Medulla oblongata (tissue), 1 donor: Measurements from ENCODE around the gene LIPA.

Experiments
- DNase-seq: peaks from one replicate; pipeline ENCODE4 v3.0.0-alpha.2; 2015; ENCODE audit errors: extremely low spot score

Gene LIPA

DNA sequence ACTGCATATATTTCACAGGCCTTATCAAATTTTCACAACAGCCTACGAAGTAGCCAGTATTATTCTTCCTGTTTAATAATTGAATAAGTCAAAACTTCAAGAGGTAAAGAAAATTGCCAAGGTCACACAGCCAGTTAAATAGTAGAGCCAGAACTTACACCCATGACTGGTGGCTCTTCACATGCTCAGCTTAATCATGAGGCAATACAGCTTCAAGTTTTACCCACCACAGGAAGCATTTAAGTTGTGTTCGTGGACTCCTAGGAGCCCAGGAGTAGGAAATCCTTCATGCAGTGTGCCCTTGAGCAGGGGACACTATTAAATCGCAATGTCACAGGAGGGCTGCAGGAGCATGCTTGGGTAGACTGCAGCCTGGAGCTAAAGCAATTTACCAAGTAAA is 11.1 kb downstream of the LIPA start:
- DNase-seq: no peak

DNA sequence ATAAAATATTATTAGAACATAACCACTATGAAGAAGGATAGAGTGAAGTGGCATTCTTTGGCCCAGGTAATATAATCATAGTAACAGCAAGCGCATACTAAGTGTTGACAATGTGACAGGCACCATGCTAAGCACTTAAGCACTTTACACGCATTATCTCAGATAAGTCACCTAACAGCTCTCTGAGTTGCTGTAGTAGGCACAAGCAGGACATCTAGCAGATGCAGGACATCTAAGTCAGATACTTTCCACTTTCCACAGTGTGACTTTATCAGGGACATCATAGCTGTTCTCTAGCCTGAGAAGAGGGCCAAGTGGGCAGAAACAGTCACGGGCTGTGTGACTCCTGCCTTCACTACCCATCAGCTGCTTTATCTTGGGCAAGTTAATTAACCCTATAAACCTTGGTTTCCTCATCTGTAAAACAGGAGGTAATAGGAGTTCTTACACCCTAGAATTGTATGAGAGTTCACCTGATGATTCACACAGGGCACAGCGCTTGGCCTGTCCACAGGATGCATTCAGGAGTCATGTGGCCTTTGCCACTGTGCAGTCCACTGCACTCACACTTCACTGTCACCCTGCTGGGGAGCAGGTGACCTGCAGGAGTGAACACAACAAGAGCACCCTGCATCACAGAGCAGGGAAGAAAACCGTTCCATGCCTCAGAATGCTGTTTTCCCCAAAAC is 12.5 kb downstream of the LIPA start:
- DNase-seq: no peak

DNA sequence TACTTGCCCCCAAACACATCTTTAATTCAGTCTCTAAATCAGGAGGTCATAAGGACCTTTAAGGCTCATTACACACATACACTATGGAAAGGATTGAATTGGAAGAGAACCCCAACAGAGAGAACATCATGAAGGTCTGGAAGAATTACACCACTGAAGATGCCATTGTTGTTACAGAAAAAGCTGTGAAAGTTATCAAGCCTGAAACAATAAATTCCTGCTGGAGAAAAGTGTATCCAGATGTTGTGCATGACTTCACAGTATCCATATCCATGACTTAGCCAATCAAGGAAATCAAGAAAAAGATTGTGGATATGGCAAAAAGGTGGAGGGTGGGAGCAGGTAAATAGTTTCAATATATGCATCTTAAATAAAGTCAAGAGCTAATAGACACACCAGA is 13.7 kb downstream of the LIPA start:
- no peak for DNase-seq

DNA sequence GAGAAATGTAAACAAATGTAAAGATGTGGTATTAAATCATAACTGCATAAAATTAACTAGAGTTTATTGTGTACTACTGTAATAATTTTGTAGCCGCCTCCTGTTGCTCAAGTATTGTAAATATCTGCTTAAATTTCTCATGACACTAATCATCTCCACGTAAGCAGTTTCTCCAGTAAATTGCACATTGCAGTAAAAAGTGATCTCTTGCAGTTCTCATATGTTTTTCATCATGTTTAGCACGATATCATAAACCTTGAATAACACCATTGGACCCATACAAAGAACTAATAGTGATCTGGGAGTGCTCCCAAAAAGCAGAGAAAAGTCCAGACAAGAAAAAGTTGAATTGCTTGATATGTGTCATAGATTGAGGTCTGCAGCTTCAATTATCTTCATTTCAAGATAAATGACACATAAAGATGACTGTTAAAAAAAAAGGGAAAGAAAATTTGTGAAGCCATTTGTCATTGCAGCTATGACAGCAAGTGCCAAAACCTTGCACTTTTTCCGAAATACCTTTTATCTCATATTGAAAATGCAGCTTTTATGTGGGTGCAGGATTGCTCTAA is 15.3 kb downstream of the LIPA start:
- DNase-seq: no peak

DNA sequence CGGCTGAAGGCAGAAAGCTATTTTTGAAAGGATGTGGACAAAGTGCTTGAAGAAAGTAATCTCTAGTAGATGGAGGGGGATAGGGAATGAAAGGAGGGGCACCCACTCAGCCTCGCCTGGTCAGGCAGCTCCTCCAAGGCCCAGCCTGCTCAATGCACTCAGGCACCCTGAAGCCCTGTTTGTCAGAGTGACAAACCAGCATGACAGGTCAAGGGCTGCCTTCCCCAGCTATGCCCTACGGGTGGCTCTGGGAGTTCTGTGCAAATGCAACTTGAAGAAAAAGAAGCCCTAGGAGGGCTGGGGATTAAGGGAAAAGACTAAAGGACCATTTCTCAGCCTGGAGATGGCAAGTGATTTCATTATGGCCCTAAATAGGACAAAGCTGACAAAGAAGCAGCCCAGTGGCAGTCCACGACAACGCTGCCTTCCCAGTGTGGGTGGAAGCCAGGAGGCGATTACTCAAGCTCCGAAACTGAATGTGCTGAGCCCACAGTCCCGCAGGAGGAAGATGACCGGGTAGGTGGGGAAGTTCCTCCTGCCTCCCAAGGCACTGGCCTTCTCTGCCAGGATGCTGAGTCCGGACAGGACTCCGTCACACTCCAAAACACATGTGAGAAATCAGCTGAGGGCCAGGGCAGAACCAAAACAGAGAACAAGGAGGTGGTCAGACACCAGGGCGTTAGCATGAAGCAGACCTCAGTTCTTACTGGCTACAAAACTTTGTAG is 16.3 kb downstream of the LIPA start:
- DNase-seq: peak; percentile 92

DNA sequence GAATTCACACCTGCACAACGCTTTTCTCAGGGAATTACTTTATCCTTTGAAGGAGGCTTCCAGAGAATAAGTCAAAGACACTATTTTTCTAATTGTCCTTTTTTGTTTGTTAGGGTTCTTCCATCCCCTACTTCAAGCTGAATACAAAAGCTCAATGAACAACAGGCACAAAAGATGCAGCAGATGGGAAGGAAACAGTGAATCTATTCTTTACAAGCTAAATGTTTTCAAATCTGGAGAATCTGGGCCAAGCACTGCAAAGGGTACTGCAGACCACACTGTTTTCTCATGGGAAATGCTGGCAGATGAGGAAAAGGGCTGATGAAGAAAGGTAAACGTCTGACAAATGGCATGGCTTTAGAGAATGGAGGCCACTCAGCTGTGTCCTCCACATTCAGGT is 18.5 kb downstream of the LIPA start:
- DNase-seq: peak; percentile 83

DNA sequence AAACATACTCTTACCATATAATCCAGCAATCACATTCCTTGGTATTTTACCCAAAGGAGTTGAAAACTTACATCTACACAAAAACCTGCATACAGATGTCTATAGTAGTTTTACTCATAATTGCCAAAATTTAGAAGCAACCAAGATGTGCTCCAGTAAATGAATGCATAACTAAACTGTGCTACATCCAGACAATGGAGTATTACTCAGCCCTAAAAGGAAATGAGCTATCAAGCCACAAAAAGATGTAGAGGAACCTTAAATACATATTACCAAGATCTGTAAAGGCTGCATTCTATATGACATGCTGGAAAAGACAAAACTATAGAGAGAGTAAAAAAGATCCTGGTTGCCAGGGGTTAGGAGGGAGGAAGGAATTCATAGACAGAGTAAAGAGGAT is 22.6 kb downstream of the LIPA start:
- DNase-seq: no peak

DNA sequence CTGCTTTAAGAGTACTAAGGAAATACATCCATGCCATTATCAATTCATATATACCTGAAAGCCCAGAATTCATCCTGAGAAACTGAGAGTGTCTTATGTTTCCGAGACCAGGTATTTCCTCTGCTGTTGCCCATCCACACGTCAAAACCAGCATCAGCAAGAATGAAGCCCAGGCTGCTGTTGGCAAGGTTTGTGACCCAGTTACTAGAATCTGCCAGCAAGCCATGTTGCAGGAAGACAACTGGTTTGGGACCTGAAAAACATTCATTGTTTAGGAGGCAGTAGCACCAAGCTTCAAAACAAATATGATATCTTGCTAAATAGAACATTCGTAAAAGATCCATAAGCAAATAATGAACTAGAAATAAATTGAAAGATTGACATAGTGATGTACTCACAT is 23.4 kb downstream of the LIPA start:
- peak; percentile 63 for DNase-seq

DNA sequence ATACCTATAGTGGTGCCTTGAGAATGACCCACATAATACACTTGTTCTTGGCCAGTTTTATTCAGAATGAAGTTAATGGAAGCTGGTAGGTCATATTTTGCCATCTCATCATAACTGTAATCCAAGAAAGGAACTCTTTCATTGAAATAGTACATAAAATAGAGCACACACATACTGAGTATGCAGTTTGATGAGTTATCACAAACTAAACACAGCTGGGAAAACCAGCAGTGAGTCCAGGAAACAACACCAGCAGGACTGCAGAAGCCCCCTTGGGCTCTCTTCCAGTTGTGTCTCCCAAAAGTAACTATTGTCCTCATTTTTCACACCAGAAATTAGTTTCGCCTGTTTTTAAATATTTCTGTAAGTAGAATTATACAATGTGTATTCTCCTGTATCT is 24.7 kb downstream of the LIPA start:
- DNase-seq: no peak

DNA sequence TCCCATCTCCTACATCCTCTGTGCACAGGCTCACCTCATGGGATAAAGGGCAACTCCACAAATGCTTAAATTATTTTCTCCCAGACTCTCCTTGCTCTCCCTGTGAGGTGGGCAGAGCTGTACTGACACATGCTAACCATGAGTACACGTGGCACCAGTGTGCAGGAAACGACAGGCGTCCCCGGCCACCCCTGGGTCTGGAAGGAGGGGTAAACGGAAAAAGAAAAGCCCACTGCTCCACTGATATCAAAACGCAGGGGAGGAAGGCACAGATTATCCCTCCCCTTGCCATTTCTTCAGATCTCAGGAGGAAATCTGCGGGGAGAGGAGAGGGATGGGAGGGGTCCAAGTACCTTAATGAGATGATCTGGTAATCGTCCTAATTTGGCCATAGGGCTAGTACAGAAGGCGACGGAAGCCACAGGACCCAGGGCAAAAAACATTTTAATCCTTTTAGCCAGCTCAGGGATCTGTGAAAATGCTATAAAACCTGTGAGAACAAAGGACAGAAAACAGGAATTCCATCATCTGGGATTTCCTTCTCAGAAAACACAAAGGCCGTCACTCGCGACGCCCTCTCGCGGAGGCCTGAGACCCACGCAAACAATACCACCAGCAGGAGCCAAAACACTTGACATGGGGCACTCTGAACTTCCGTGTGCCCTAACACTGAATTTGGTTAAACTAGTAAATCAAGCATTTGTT is 26.7 kb downstream of the LIPA start:
- peak; percentile 77 for DNase-seq

DNA sequence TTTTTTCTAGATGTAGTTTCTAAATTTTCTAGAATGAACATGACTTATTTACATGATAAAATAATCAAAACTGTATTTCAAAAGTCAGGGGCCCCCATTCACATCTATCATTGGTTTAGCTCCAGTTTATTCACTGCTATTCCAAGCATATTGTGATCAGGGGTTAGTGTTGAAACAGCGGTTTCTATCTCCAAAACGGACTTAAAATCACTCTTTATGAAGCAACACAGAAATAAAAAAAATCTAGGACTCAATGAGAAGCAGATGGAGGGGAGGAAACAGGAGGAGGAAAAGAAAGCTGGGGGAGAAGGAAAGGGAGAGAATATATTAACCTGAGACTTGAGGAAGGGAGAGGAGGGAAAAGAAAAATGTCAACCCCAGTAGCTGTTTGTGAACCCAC is 29.7 kb downstream of the LIPA start:
- no peak for DNase-seq

DNA sequence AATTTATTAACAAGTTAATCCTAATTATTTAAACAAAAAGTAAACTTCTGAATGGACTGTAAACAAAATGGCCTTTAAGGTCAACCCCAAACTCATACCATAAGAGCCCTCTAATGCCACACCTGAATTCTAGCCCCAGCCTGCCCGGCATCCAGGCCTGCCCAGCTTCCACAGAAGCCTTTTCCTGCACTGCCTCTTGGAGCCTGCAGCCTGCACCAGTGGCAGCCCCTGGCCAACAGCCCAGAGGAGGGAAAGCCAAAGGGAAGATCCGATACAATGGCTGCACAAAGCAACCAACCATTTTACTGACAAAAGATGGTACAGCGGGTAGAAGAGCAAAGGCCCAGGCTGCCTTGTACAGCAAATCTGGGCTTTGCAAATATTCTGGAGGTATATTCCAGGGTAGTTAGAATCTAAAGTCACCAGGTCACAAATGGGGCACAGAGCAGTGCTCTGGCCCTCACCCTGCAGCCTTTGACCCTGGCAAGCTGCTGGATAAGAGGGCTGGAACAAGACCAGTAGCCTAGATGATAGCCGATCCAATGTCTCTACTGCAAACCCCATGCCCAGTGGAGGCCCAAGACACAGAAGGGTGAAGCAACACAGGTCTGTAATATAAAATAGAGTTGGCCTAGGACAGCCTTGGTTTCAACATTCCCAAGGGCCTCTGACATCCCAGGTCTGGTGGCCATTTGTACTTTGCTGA is 31.9 kb downstream of the LIPA start:
- DNase-seq: peak; percentile 80

DNA sequence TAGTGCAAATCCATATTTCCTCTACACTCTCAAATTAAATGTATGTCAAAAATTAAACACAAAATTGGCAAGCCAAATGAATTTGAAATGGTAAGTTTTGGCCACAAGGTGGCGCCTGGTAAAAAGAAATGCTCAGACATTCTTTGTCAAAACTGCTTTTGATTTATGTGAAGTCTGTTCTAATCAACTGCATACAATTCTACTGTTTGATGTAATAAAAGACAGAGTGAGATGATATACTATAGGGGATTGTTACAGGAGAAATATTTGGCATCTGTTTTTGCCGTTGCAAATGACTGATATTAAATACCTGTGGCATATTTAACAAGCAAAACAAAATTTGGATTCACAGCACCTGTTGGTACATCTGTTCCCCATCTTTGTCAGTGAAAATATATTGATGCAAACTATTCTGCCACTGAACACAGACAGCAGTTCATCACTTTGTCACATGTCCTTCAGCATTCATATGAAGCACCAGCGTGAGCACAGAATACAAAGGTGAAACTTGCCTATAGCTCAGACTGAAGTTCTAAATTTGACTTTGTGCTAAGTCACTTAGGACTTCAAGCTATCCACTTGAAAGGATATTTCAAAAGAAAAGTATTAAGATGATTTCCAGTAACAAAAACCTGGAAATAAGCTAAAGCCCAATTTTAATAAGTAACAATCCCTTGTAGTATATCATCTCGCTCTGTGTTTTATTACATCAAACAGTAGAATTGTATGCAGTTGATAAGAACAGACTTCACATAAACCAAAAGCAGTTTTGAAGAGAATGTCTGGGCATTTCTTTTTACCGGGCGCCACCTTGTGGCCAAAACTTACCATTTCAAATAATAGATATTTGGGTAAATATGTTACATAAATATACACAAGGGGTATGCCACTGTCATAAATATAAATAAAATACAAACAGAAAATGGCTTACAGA is 34.3 kb downstream of the LIPA start:
- peak; percentile 84 for DNase-seq

DNA sequence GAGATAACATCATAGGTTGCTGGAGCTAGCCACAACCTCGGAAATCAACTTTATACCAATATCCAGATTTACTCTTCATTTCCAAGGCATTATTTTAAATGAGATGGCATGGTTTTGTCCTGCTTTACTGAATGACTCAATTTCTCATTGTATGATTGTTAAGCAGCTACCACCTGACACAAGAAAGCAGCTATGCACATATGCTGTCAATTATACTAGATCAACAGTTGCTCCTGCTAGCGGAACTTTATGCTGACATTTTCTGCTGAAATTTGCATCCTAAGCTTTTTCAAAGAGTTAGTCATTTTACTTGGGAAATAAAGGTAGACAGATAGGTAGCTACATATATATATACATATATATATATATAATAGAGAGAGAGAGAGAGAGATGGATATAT is 35.5 kb downstream of the LIPA start:
- no peak for DNase-seq

DNA sequence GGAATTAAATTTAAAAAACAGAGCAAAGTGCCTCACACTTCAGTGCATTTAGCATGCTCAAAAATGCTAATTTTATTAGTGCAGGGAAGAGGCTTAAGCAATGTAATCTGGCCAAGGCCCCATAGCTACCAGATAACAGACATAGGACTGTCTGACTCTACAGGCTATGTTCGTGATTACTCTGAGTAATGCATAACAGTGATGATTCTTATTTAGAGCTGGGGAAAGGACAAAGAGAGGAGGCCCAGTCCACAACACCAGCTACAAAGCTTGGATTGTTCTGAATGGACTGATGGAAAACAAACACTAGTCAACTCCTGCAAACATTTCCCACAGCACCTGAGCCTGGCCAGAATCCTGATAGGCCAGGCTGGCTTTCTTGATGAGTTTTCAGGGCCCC is 36.1 kb downstream of the LIPA start:
- peak; percentile 84 for DNase-seq

DNA sequence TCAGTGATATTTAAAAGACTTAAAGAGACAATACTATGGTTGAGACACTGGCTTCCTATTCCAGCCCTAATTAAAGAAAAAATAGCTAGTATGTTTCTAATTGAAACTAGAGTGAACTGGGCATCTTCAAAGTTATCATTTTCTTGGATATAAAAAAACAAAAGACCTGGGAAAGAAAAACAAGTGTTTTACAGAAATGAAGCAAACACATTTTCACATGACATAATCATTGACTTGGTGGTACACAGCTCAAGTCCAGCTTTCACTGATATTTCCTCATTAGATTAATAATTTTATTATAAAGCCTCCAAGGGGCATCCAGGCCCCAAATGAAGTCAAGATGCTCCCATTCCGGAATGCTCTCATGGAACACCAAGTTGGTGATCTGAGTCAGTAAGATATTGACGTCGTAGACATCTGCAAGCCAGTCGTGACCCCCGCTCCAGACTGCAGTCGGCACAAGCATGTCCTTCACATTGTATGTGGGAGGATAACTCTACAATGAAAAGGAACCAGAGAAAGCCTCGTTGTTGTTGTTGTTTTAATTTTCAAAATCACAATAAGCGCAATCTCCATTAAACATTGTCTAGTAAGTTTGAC is 36.9 kb downstream of the LIPA start:
- no peak for DNase-seq

DNA sequence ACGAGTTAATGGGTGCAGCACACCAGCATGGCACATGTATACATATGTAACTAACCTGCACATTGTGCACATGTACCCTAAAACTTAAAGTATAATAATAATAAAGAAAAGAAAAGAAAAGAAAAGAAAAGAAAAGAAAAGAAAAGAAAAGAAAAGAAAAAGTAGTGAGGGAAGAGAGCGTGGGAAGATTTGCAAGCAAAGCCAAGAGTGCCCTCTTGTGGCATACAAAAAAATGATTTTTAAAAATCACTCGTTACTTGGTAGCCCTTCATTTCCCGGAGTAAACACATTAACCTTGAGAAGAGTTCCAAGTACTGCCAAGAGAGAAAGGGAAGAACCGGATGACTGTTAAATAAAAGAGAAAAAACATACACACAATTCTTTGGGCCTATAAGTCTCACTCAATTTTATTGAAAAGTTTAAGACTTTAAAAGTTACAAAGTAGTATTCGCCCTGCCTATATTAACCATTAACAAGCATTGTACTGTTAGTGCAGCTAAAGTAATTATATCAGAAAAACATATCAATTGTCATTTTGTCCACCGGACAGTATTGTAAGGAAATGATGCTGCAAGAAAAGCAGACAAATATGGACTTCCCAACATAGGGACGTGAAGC is 38.3 kb downstream of the LIPA start:
- peak; percentile 74 for DNase-seq

DNA sequence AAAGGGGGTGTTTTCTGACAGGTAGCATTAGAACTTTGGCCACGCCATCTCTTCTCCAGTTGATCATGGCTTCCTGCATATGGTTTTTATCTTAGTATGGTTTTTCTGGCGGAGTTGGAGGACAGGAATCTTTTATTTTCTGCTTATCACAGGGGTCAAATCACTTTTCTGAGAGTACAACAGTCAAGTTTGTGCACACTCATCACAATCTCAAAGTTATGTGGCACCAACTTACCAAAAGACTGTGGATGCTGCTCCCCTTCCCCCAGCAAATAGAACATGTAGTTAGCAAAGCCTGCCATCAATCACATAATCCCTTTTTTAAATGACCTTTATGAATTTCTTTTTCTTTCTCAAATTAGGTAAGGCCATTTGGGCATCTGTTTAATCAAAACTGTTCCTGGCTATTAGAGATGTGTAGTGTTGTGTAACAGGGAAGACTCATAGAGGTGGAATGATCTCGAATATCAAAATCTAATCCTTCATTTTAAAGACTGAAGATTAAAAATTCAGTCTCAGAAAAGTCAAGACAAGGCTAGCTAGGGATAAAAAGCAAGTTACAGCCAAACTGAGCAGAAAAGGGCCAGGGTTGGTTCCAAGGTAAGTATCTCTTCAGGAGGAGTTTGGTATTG is 40.7 kb downstream of the LIPA start:
- no peak for DNase-seq

DNA sequence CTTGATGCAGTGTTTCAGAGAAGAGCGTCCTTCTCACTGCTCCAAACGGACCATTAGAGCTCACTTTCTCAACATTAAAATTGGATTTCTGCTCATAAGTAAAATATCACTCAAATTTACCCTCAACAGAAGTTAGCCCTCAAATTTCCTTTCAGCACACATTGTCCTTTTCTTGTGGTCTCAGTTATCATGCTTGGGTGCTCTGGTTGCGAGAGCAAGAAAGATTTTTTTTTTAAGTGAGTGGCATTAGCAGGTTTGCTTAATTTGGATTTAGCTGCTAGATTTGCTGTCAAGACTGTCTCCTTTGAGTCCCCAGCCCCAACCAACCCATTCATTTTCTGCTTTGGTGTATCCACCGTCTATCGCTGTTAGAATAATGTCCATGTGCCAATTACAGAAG is 41.9 kb downstream of the LIPA start:
- DNase-seq: no peak
